C4-2B (cell line): ENCODE data around the gene ISCU.

Source experiments
- H3K27ac ChIP-seq: fragments of 450-650 bp; 2 replicates; pipeline ENCODE4 v1.5.1; 2017
- ZFX ChIP-seq: fragments of 450-650 bp; IDR thresholded peaks from 2 replicates; pipeline ENCODE4 v1.6.1; 2017
- TF ChIP-seq, protein P1 (sequence below): fragments of 450-650 bp; conservative IDR thresholded peaks from 2 replicates; pipeline ENCODE4 v1.5.1; 2017; ENCODE audit warnings: mild to moderate bottlenecking

The ISCU gene

DNA sequence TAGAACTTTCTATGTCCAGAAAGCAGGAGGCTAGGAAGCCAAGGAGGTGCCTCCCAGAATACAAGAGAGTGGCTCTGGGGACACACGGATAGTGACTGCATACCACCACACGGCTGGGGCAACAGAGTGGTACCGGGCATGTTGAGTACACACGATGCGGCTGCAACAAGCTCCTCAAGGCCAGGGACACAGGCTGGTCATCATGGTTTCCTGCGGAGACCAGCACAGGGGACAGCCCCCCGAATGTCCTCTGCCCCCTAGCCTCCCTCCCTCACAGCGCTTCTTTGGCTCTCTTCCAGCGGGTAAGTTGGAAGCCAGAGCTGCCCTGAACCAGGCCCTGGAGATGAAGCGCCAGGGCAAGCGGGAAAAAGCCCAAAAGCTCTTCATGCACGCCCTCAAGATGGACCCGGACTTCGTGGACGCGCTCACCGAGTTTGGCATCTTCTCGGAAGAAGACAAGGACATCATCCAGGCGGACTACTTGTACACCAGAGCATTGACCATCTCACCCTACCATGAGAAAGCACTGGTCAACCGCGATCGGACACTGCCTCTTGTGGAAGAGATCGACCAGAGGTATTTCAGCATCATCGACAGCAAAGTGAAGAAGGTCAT, 44.2 kb upstream of the ISCU start:
- no peak overlapping the region for H3K27ac ChIP-seq
- TF ChIP-seq, protein P1, sequence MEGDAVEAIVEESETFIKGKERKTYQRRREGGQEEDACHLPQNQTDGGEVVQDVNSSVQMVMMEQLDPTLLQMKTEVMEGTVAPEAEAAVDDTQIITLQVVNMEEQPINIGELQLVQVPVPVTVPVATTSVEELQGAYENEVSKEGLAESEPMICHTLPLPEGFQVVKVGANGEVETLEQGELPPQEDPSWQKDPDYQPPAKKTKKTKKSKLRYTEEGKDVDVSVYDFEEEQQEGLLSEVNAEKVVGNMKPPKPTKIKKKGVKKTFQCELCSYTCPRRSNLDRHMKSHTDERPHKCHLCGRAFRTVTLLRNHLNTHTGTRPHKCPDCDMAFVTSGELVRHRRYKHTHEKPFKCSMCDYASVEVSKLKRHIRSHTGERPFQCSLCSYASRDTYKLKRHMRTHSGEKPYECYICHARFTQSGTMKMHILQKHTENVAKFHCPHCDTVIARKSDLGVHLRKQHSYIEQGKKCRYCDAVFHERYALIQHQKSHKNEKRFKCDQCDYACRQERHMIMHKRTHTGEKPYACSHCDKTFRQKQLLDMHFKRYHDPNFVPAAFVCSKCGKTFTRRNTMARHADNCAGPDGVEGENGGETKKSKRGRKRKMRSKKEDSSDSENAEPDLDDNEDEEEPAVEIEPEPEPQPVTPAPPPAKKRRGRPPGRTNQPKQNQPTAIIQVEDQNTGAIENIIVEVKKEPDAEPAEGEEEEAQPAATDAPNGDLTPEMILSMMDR: no peak
- TF ChIP-seq ZFX: no peak

DNA sequence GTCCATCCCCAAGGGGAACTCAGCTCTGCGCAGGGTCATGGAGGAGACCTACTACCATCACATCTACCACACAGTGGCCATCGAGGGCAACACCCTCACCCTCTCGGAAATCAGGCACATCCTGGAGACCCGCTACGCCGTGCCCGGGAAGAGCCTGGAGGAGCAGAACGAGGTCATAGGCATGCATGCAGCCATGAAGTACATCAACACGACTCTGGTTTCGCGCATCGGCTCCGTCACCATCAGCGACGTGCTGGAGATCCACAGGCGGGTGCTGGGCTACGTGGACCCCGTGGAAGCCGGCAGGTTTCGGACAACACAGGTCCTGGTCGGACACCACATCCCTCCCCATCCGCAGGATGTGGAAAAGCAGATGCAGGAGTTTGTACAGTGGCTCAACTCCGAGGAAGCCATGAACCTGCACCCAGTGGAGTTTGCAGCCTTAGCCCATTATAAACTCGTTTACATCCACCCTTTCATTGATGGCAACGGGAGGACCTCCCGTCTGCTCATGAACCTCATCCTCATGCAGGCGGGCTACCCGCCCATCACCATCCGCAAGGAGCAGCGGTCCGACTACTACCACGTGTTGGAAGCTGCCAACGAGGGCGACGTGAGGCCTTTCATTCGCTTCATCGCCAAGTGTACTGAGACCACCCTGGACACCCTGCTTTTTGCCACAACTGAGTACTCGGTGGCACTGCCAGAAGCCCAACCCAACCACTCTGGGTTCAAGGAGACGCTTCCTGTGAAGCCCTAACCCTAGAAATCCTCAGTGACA, 43.5 kb upstream of the ISCU start:
- TF ChIP-seq, protein P1: no peak
- no peak for TF ChIP-seq ZFX
- no peak overlapping the region for H3K27ac ChIP-seq

DNA sequence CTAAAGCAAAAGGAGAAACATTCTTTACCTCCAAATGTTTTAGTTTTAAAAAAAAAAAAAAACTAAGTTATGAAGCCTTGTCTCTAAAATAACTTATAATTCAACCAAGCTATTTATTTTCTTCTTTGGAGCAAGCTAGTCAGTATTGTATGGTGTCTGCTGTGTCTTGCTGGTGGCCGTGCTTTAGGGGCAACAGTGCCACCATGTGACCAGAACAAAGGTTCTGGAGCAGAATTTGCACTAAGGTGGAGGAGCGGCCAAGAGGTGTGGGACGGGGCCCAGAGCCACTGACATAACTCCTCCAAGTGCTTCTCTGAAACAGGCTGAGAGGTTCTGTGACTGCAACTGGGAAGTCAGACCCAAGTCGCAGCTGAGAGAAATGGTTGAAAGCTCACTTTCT, 42.8 kb upstream of the ISCU start:
- TF ChIP-seq, protein P1: no peak; the same call in 1 of the 2 replicates
- TF ChIP-seq ZFX: no peak
- no peak overlapping the region for H3K27ac ChIP-seq

DNA sequence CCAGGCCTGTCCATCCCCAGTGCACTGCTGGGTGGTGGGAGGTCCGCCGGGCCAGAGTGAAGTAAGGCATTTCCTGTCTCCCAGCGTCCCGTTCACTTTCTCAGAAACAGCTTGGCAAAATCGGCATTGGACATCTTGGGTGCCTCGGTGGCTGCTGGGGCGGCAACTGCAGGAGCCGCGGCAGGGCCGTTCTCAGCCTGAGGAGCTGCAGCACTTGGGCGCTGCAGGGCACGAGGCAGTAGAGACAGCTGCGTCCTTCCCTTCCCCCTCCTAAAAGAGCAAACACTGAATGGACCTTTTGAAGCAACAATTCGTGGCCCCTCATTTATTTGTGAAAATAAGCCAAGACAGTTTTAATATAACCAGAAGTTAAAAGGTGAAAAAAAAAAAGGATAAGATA, 39.0 kb upstream of the ISCU start:
- TF ChIP-seq ZFX: no peak
- TF ChIP-seq, protein P1: no peak
- no peak overlapping the region for H3K27ac ChIP-seq

DNA sequence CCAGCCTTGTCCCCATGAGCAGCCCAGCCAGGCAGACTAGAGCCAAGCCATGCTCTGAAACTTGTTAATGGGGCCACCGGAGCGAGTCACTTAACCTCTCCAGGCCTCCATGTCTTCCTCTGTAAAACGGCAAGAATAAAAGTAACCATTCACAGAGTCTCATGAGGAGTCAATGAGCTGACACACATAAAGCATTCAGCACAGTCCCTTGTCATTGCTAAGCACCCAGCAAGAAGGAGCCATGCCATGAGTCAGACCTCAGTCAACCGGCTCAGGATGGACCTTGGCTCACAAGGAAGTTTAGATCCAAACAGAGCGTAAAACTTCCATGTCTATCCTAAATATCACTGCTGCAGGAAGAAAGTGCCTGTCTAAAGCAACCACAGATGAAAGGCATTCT, 36.7 kb upstream of the ISCU start:
- no peak overlapping the region for H3K27ac ChIP-seq
- TF ChIP-seq ZFX: no peak
- TF ChIP-seq, protein P1: no peak

DNA sequence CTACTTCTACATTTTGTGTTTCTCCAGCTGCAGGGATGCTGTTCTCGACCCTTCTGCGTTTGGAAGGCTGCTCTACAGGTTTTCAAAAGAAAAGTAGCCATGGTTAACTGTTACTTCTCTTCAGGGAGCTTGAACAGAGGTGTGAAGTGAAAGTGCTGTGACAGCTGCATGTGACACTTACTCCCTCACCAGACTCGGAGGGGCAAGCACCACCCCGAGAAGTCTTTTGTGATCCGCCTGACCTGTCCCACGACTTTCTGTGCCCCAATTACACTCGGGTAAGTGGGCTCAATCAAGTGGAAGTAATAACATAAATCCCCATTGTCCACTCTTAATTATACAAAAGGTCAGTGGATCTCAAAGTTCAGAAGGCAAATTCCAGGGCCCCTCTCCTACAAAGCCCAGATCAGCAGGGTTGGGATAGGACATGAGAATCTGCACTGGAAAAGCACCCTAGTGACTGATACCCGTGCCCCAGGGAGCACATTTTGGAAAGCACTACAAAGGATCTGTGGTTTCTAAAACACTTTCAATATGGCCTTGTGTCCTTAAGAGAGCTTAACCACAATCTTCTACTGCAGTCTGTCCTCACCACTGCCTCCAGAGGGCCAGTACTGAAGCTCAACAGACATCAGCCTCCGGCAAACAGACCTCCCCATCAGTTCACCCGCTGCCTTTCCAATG, 35.8 kb upstream of the ISCU start:
- no peak for TF ChIP-seq ZFX
- TF ChIP-seq, protein P1: no peak
- H3K27ac ChIP-seq: no peak overlapping the region

DNA sequence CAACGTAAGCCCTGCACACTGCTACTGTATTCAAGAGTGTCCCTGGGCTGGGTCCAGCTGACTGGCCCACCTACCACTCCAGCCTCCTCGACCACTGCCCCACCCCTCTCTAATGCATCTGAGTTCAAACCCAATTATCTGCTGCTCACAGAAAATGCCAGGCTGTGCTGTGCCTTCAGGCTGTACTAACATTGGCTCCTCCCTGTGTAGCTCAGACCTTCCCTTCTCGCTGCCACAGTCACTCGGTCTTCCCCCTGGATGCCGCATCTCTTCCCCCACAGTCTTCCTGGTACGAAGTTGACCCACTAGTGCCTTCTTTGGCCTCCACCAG, 35.3 kb upstream of the ISCU start:
- no peak overlapping the region for H3K27ac ChIP-seq
- no peak for TF ChIP-seq ZFX
- TF ChIP-seq, protein P1: no peak
